HepG2 (cell line): ENCODE measurements around the gene FGF2.

Experiments used
- CHD4 ChIP-seq: fragments of 200-600 bp; sonication (generic); IDR thresholded peaks from 2 replicates; pipeline ENCODE4 v1.7.0; 2017; ENCODE audit warnings: mild to moderate bottlenecking, low read length, borderline replicate concordance
- DR1 ChIP-seq: sonication (generic); formaldehyde crosslinking; IDR thresholded peaks from 2 replicates; pipeline ENCODE4 v1.8.0; 2021; ENCODE audit warnings: mild to moderate bottlenecking, missing genetic modification reagents, inconsistent platforms
- EP300 ChIP-seq, 3 experiments: sonication (generic) in 1 of 3; formaldehyde crosslinking in 1 of 3; IDR thresholded peaks; 2 replicates each; pipeline versions ENCODE4 v1.5.1 to v1.6.1; 2011 to 2020; ENCODE audit warnings: low read depth in 2 of 3, low read length in 2 of 3, borderline replicate concordance in 1 of 3, improper control_type of control experiment in 1 of 3, mild to moderate bottlenecking in 1 of 3, missing genetic modification reagents in 1 of 3, moderate library complexity in 1 of 3
- HOXA5 ChIP-seq: sonication (generic); formaldehyde crosslinking; IDR thresholded peaks from 2 replicates; pipeline ENCODE4 v1.4.0; 2020; ENCODE audit warnings: missing genetic modification reagents
- MYC ChIP-seq: sonication (generic); formaldehyde crosslinking; IDR thresholded peaks from 2 replicates; pipeline ENCODE4 v1.9.0; 2021; ENCODE audit warnings: missing genetic modification reagents, borderline replicate concordance
- RBM39 ChIP-seq: fragments of 200-400 bp; formaldehyde crosslinking; IDR thresholded peaks from one replicate; pipeline ENCODE4 v1.6.1; 2018; ENCODE audit warnings: antibody characterized with exemption, mild to moderate bottlenecking, low read depth, low read length; ENCODE audit not compliant: poor library complexity, severe bottlenecking
- ZNF138 ChIP-seq: sonication (generic); formaldehyde crosslinking; IDR thresholded peaks from 2 replicates; pipeline ENCODE4 v1.5.0; 2020; ENCODE audit warnings: mild to moderate bottlenecking, low read depth, missing genetic modification reagents
- TF ChIP-seq, protein P1 (sequence below): sonication (generic); formaldehyde crosslinking; IDR thresholded peaks from 2 replicates; pipeline ENCODE4 v1.8.0; 2022; ENCODE audit warnings: mild to moderate bottlenecking, missing genetic modification reagents, borderline replicate concordance
- TF ChIP-seq, protein P2 (sequence below): sonication (generic); formaldehyde crosslinking; IDR thresholded peaks from 2 replicates; pipeline ENCODE4 v1.8.0; 2022; ENCODE audit warnings: mild to moderate bottlenecking, missing genetic modification reagents, moderate library complexity
- TF ChIP-seq, protein P3 (sequence below): sonication (generic); formaldehyde crosslinking; IDR thresholded peaks from 2 replicates; pipeline ENCODE4 v1.5.0; 2020; ENCODE audit warnings: mild to moderate bottlenecking, missing genetic modification reagents, moderate library complexity

DNA sequence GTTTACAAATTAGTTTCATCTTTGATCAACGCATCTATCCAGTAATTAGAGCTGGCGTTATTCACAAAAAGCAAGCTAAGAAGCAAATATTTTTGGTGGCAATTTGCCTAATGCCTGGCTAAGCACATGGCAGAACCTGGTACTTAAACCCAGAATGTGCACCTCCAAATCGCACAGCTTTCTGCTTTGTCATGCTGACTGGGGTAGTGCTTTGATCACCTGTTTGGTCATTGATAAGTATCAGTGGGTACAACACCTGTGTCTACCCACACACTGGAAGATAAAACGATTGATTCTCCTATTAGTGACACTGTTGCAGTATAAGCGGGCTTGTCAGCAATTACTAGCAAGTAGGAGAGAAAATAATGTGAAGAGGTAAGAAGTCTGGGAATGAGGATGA is 93.8 kb downstream of the FGF2 start:
- TF ChIP-seq HOXA5 = no peak
- TF ChIP-seq RBM39 = no peak
- TF ChIP-seq, protein P1, sequence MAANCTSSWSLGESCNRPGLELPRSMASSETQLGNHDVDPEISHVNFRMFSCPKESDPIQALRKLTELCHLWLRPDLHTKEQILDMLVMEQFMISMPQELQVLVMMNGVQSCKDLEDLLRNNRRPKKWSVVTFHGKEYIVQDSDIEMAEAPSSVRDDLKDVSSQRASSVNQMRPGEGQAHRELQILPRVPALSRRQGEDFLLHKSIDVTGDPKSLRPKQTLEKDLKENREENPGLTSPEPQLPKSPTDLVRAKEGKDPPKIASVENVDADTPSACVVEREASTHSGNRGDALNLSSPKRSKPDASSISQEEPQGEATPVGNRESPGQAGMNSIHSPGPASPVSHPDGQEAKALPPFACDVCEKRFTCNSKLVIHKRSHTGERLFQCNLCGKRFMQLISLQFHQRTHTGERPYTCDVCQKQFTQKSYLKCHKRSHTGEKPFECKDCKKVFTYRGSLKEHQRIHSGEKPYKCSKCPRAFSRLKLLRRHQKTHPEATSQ (CRISPR knock-in tag) = no peak
- TF ChIP-seq EP300 (IDR thresholded peaks at IDR 0.05; ENCODE audit: low read depth in 2 of 2, low read length in 2 of 2) = no peak
- TF ChIP-seq EP300 (CRISPR knock-in tag; IDR thresholded peaks at IDR 0.05; ENCODE audit: borderline replicate concordance) = no peak
- TF ChIP-seq CHD4 = no peak
- no peak for TF ChIP-seq ZNF138 (CRISPR knock-in tag)
- TF ChIP-seq, protein P2, sequence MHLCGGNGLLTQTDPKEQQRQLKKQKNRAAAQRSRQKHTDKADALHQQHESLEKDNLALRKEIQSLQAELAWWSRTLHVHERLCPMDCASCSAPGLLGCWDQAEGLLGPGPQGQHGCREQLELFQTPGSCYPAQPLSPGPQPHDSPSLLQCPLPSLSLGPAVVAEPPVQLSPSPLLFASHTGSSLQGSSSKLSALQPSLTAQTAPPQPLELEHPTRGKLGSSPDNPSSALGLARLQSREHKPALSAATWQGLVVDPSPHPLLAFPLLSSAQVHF (CRISPR knock-in tag) = no peak
- TF ChIP-seq, protein P3, sequence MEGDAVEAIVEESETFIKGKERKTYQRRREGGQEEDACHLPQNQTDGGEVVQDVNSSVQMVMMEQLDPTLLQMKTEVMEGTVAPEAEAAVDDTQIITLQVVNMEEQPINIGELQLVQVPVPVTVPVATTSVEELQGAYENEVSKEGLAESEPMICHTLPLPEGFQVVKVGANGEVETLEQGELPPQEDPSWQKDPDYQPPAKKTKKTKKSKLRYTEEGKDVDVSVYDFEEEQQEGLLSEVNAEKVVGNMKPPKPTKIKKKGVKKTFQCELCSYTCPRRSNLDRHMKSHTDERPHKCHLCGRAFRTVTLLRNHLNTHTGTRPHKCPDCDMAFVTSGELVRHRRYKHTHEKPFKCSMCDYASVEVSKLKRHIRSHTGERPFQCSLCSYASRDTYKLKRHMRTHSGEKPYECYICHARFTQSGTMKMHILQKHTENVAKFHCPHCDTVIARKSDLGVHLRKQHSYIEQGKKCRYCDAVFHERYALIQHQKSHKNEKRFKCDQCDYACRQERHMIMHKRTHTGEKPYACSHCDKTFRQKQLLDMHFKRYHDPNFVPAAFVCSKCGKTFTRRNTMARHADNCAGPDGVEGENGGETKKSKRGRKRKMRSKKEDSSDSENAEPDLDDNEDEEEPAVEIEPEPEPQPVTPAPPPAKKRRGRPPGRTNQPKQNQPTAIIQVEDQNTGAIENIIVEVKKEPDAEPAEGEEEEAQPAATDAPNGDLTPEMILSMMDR (CRISPR knock-in tag) = no peak
- no peak for TF ChIP-seq MYC (CRISPR knock-in tag)
- no peak for TF ChIP-seq DR1 (CRISPR knock-in tag)
